H1 (cell line): Measurements from ENCODE around the gene BCAS1.

Experiments
- CTCF ChIP-seq, 3 experiments: IDR thresholded peaks; 1 replicate in 2 of 3; 2 replicates in 1 of 3; pipeline versions ENCODE4 v1.5.1 to v1.6.1; 2011; ENCODE audit warnings: low read length in 3 of 3, mild to moderate bottlenecking in 3 of 3, inconsistent platforms in 2 of 3, low read depth in 1 of 3, moderate library complexity in 1 of 3; ENCODE audit not compliant: insufficient read depth in 1 of 3; ENCODE audit errors: control extremely low read depth in 1 of 3
- EP300 ChIP-seq, 2 experiments: IDR thresholded peaks; 1 replicate in 1 of 2; 2 replicates in 1 of 2; pipeline ENCODE4 v1.6.1; 2011 to 2012; ENCODE audit warnings: low read depth in 2 of 2, low read length in 2 of 2, mild to moderate bottlenecking in 2 of 2, borderline replicate concordance in 1 of 2, inconsistent platforms in 1 of 2, moderate library complexity in 1 of 2
- ZNF274 ChIP-seq: IDR thresholded peaks from 2 replicates; pipeline ENCODE4 v1.7.0; 2012; ENCODE audit warnings: low read length, borderline replicate concordance; ENCODE audit errors: extremely low read depth

GRCh38 chr20:53948383-53949318 is 121.7 kb downstream of the BCAS1 start:
- no peak for TF ChIP-seq EP300 (IDR thresholded peaks at IDR 0.05; ENCODE audit: borderline replicate concordance in 1 of 2, low read depth in 2 of 2, low read length in 2 of 2)
- TF ChIP-seq CTCF (IDR thresholded peaks at IDR 0.05; ENCODE audit: control extremely low read depth in 1 of 3, insufficient read depth in 1 of 3, low read depth in 1 of 3, low read length in 3 of 3) = no peak
- no peak for TF ChIP-seq ZNF274
